BJ (cell line): ENCODE measurements around the gene TELO2. TPM values are rescaled to one million over a fixed set of nuclear protein-coding genes. Genes with fewer than 3 reads are reported as not detected.

ENCODE experiments used
- CTCF ChIA-PET: fragments of 350-600 bp; formaldehyde crosslinking; extraction: SDS; loops from one replicate; lab custom pipeline; 2021; ENCODE audit warnings: antibody characterized with exemption, inconsistent platforms; lab: Yijun Ruan, JAX
- POLR2A ChIA-PET: fragments of 300-600 bp; sonication (Branson Sonifier 250); formaldehyde crosslinking; extraction: SDS; loops from one replicate; lab custom pipeline; 2021; ENCODE audit warnings: antibody characterized with exemption; lab: Charles Lee
- DNase-seq: peaks from one replicate; pipeline ENCODE4 v3.0.0-alpha.2; 2011; ENCODE audit warnings: low read depth
- H3K27me3 ChIP-seq: 2 replicates; pipeline ENCODE4 v1.6.0; 2011; ENCODE audit warnings: low read length; ENCODE audit not compliant: control insufficient read depth, insufficient read depth
- H3K36me3 ChIP-seq: 2 replicates; pipeline ENCODE4 v1.5.1; 2011; ENCODE audit warnings: low read length; ENCODE audit not compliant: control insufficient read depth, insufficient read depth
- H3K4me3 ChIP-seq: 2 replicates; pipeline ENCODE4 v1.5.1; 2011; ENCODE audit warnings: low read depth, mild to moderate bottlenecking, control low read depth, low read length
- CTCF ChIP-seq: IDR thresholded peaks from 2 replicates; pipeline ENCODE4 v1.5.1; 2011; ENCODE audit warnings: low read depth, mild to moderate bottlenecking, control low read depth, inconsistent platforms, low read length, moderate library complexity; ENCODE audit not compliant: insufficient read depth
- polyA plus RNA-seq: library from polyadenylated mRNA; depleted of rRNA; stranded (reverse); fragments of >200 nt; gene quantifications from 2 replicates; pipeline ENCODE4 v1.2.3, GENCODE V29; 2011

Gene TELO2
- polyA plus RNA-seq, 1 experiment = 15.9 TPM

DNA sequence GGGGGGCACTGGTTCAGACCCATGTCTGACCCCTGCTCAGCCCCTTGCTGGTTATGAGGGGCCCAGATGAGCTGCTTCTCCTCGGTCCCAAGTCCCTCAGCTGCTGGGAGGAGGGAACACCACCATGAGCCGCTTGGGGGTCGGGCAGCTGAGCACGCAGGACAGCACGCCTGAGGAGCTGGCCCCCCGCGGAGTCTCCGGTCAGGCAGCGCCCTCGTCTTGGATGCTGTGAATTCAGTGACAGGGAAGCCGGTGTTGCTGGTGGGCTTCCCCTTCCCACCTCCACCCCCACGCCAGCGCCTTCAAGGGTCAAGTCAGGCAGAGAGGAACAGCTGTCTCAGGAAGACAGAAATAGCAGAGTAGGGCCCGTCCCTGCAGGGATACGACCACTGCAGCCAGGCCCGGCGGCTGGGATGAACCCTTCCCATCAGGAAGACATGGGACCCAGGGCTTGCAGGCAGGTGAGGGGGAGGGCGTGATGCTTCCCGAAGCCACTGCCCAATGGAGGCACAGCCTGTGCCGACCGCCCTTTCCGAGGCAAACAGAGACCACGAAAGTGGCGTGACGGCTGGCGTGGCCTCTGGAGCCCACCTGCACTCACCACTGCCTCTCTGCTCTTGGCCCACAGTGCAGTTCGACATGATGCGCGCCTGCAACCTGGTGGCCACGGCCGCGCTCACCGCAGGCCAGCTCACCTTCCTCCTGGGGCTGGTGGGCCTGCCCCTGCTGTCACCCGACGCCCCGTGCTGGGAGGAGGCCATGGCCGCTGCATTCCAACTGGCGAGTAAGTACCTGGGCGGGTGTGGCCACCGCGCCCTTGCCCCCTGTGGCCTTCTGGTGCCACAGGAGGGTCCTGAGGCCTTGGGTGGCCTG, 48.4 kb downstream of the TELO2 start:
- DNase-seq = no peak
- no peak overlapping the region for H3K4me3 ChIP-seq
- H3K36me3 ChIP-seq = peaks cover 69% of the 10 kb centered on the region
- ChIA-PET CTCF (no interaction called here), POLR2A (no interaction called here)
- no peak for TF ChIP-seq CTCF
- H3K27me3 ChIP-seq = no peaks in the 10 kb centered on the region

DNA sequence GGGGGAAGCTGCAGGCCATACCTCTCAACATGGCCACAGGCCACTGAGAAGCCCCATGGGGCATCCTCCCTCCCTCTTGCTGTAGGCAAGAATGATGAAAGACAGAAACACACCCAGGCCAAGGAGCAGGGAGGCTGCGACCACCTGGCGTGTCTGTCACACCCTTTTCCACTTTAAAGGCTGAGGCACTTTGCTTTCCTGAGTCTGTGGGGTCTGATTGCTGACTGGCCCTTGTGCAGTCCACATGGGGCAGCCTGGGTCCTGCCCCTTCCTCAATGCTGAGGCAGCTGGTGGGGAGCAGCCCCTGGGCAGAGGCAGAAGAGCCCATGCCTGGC, 49.0 kb downstream of the TELO2 start:
- CTCF ChIA-PET = no interaction called here
- Histone ChIP-seq H3K36me3 (peaks cover 68% of the 10 kb centered on the region), H3K4me3 (no peak overlapping the region), H3K27me3 (no peaks in the 10 kb centered on the region)
- TF ChIP-seq CTCF = no peak
- DNase-seq = no peak
- POLR2A ChIA-PET = no interaction called here

- no peak for TF ChIP-seq CTCF
- no peak for DNase-seq
- no peaks in the 10 kb centered on the region for H3K27me3 ChIP-seq
- H3K36me3 ChIP-seq = peaks cover 64% of the 10 kb centered on the region
- ChIA-PET CTCF (interaction anchor here (1.7 kb wide), 1 partner anchor 48 kb away, joined by 4 read pairs; no protein-coding TSS in a partner anchor), POLR2A (no interaction called here)
- no peak overlapping the region for H3K4me3 ChIP-seq
Observed at GRCh38 chr16:1542533-1542932, 49.4 kb downstream of the TELO2 start.

- H3K4me3 ChIP-seq = no peak overlapping the region
- CTCF ChIA-PET = interaction anchor here (1.7 kb wide), 1 partner anchor 49 kb away, joined by 4 read pairs; no protein-coding TSS in a partner anchor
Observed at GRCh38 chr16:1543085-1543896, 50.1 kb downstream of the TELO2 start.

More at GRCh38 chr16:1543085-1543896, 50.1 kb downstream of the TELO2 start:
- TF ChIP-seq CTCF = 0 out of 2 replicates have a peak, but pooled peaks have one; percentile 13
- POLR2A ChIA-PET = no interaction called here
- DNase-seq = peak; percentile 57
- peaks cover 61% of the 10 kb centered on the region for H3K36me3 ChIP-seq
- H3K27me3 ChIP-seq = no peaks in the 10 kb centered on the region
